HCT116 (cell line): ENCODE data around the gene TNRC18. TPM values are rescaled to one million over a fixed set of nuclear protein-coding genes. Genes with fewer than 3 reads are reported as not detected.

ENCODE experiments used
- ATAC-seq: fragments of 200-7000 bp; cut with Tn5 transposase; 2 replicates; pipeline ENCODE4 v1.9.1; 2020; ENCODE audit warnings: mild to moderate bottlenecking, moderate library complexity
- BruUV-seq: library from RNA; stranded (reverse); fragments of 400-500 nt; replicated peaks from 2 replicates; lab custom pipeline; 2021; lab: Mats Ljungman, UMichigan
- CTCF ChIA-PET: fragments of 300-600 bp; sonication (Branson Sonifier 250); formaldehyde crosslinking; loops from one replicate; lab custom pipeline; 2021; ENCODE audit warnings: antibody characterized with exemption; lab: Charles Lee
- POLR2A ChIA-PET: fragments of 300-600, 350-600 bp; sonication (Branson Sonifier 250); formaldehyde crosslinking; loops from one replicate; lab custom pipeline; 2021; ENCODE audit warnings: antibody characterized with exemption; lab: Charles Lee
- RAD21 ChIA-PET, 2 experiments: fragments of 300-600 bp; sonication (Branson Sonifier 250); formaldehyde crosslinking; loops; one replicate each; lab custom pipeline; 2023; ENCODE audit warnings: low total read pairs in 2 of 2; ENCODE audit not compliant: uncharacterized antibody in 2 of 2, unreplicated experiment in 2 of 2, low non-redundant PET in 1 of 2; lab: Charles Lee
- DNase-seq: peaks from one replicate; pipeline ENCODE4 v3.0.0-alpha.2; 2010; ENCODE audit warnings: low read depth, low spot score
- H2AFZ ChIP-seq: fragments of 200-600 bp; shearing (Covaris generic), sonication (generic); 2 replicates; pipeline ENCODE4 v1.6.1; 2017; ENCODE audit warnings: low read depth, mixed run types, mixed read lengths, antibody characterized with exemption, low read length; ENCODE audit not compliant: poor library complexity, severe bottlenecking
- H3K27ac ChIP-seq: 2 replicates; pipeline ENCODE4 v1.5.1; 2012; ENCODE audit warnings: low read depth, low read length
- H3K27me3 ChIP-seq: fragments of 200-600 bp; sonication (generic); 2 replicates; pipeline ENCODE4 v1.6.1; 2016; ENCODE audit warnings: mixed run types, low read length, mixed read lengths; ENCODE audit not compliant: insufficient read depth
- H3K36me3 ChIP-seq, 2 experiments: fragments of 200-500 bp in 1 of 2; fragments of 200-600 bp in 1 of 2; sonication (Bioruptor generic) in 1 of 2; sonication (generic) in 1 of 2; 2 replicates each; pipeline versions ENCODE4 v1.5.1 to v1.6.1; 2014 to 2016; ENCODE audit warnings: low read length in 2 of 2, inconsistent platforms in 1 of 2, mixed read lengths in 1 of 2, mixed run types in 1 of 2; ENCODE audit not compliant: insufficient read depth in 2 of 2, control insufficient read depth in 1 of 2
- H3K4me1 ChIP-seq, 2 experiments: fragments of 200-600 bp in 1 of 2; sonication (generic) in 1 of 2; 2 replicates each; pipeline versions ENCODE4 v1.5.1 to v1.6.1; 2012 to 2017; ENCODE audit warnings: low read length in 2 of 2, inconsistent platforms in 1 of 2, mild to moderate bottlenecking in 1 of 2, mixed read lengths in 1 of 2, mixed run types in 1 of 2, moderate library complexity in 1 of 2; ENCODE audit not compliant: insufficient read depth in 2 of 2, control insufficient read depth in 1 of 2
- H3K4me2 ChIP-seq: fragments of 200-600 bp; sonication (generic); 2 replicates; pipeline ENCODE4 v1.6.1; 2017; ENCODE audit warnings: mixed run types, low read length, mixed read lengths
- H3K4me3 ChIP-seq, 2 experiments: fragments of 200-600 bp in 1 of 2; sonication (generic) in 1 of 2; replicated peaks in 1 of 2; 2 replicates each; pipeline ENCODE4 v1.5.1; 2011 to 2016; ENCODE audit warnings: low read length in 2 of 2, control low read depth in 1 of 2, low read depth in 1 of 2, mild to moderate bottlenecking in 1 of 2, mixed read lengths in 1 of 2, mixed run types in 1 of 2
- H3K79me2 ChIP-seq: fragments of 200-600 bp; sonication (generic); 2 replicates; pipeline ENCODE4 v1.6.1; 2017; ENCODE audit warnings: mild to moderate bottlenecking, mixed run types, low read length, moderate library complexity, mixed read lengths; ENCODE audit not compliant: insufficient read depth
- H3K9ac ChIP-seq: fragments of 200-600 bp; sonication (generic); 2 replicates; pipeline ENCODE4 v1.6.1; 2016; ENCODE audit warnings: low read length, mixed read lengths
- H3K9me2 ChIP-seq: fragments of 200-600 bp; sonication (generic), shearing (Covaris generic); 2 replicates; pipeline ENCODE4 v1.6.1; 2017; ENCODE audit warnings: mixed run types, mild to moderate bottlenecking, moderate library complexity; ENCODE audit not compliant: insufficient read depth
- H3K9me3 ChIP-seq, 2 experiments: fragments of 200-500 bp in 1 of 2; fragments of 200-600 bp in 1 of 2; sonication (Bioruptor generic) in 1 of 2; sonication (generic) in 1 of 2; 2 replicates each; pipeline ENCODE4 v1.6.1; 2014 to 2017; ENCODE audit warnings: low read length in 2 of 2, mixed read lengths in 2 of 2, inconsistent platforms in 1 of 2, low read depth in 1 of 2, mild to moderate bottlenecking in 1 of 2, mixed run types in 1 of 2, moderate library complexity in 1 of 2; ENCODE audit not compliant: control insufficient read depth in 1 of 2, insufficient read depth in 1 of 2
- H4K20me1 ChIP-seq: fragments of 200-600 bp; sonication (generic), shearing (Covaris generic); 2 replicates; pipeline ENCODE4 v1.6.1; 2017; ENCODE audit warnings: mixed run types, mild to moderate bottlenecking, moderate library complexity; ENCODE audit not compliant: insufficient read depth
- ATF3 ChIP-seq: IDR thresholded peaks from 2 replicates; pipeline ENCODE4 v1.6.1; 2012
- CBX3 ChIP-seq: IDR thresholded peaks from 2 replicates; pipeline ENCODE4 v1.6.1; 2012; ENCODE audit warnings: low read depth
- EGR1 ChIP-seq: IDR thresholded peaks from 2 replicates; pipeline ENCODE4 v1.6.1; 2012; ENCODE audit warnings: low read depth
- ELF1 ChIP-seq: IDR thresholded peaks from 2 replicates; pipeline ENCODE4 v1.6.1; 2012; ENCODE audit warnings: low read depth, borderline replicate concordance
- EZH2 ChIP-seq: fragments of 200-600 bp; sonication (generic); IDR thresholded peaks from 2 replicates; pipeline ENCODE4 v1.6.1; 2017; ENCODE audit warnings: antibody characterized with exemption, mixed run types
- EZH2phosphoT487 ChIP-seq: fragments of 200-600 bp; IDR thresholded peaks from 2 replicates; pipeline ENCODE4 v1.6.1; 2018; ENCODE audit warnings: antibody characterized with exemption, borderline replicate concordance
- FOSL1 ChIP-seq: IDR thresholded peaks from 2 replicates; pipeline ENCODE4 v1.6.1; 2012; ENCODE audit warnings: low read depth
- JUND ChIP-seq: IDR thresholded peaks from 2 replicates; pipeline ENCODE4 v1.6.1; 2012
- POLR2A ChIP-seq: IDR thresholded peaks from 2 replicates; pipeline ENCODE4 v1.7.0; 2011; ENCODE audit warnings: borderline replicate concordance; ENCODE audit not compliant: insufficient read depth, insufficient read length; ENCODE audit errors: extremely low read depth
- POLR2AphosphoS5 ChIP-seq: IDR thresholded peaks from 2 replicates; pipeline ENCODE4 v1.6.1; 2011; ENCODE audit warnings: mild to moderate bottlenecking, low read depth, low read length, moderate library complexity
- RAD21 ChIP-seq: IDR thresholded peaks from 2 replicates; pipeline ENCODE4 v1.6.1; 2012; ENCODE audit warnings: low read depth, mild to moderate bottlenecking
- SIN3A ChIP-seq: IDR thresholded peaks from 2 replicates; pipeline ENCODE4 v1.6.1; 2012; ENCODE audit warnings: low read depth
- SP1 ChIP-seq: IDR thresholded peaks from 2 replicates; pipeline ENCODE4 v1.6.1; 2012; ENCODE audit warnings: low read depth
- TCF7L2 ChIP-seq: IDR thresholded peaks from 2 replicates; pipeline ENCODE4 v1.7.0; 2011; ENCODE audit warnings: borderline replicate concordance, inconsistent platforms; ENCODE audit not compliant: insufficient read depth, insufficient read length; ENCODE audit errors: extremely low read depth
- ZFX ChIP-seq: fragments of 450-650 bp; IDR thresholded peaks from 2 replicates; pipeline ENCODE4 v1.6.1; 2017
- intact Hi-C: fragments of 100-400 bp; cut with micrococcal nuclease; formaldehyde crosslinking; loops from 2 replicates; pipeline ENCODE4 v1.10.0; 2022
- total RNA-seq: library from RNA; stranded (reverse); gene quantifications from one replicate; pipeline ENCODE4 v1.2.1, GENCODE V29; 2021; ENCODE audit not compliant: unreplicated experiment
- TF ChIP-seq, protein P1 (sequence below): IDR thresholded peaks from 2 replicates; pipeline ENCODE4 v1.6.1; 2011; ENCODE audit warnings: mild to moderate bottlenecking, low read length, moderate library complexity; ENCODE audit not compliant: insufficient replicate concordance; ENCODE audit errors: extremely low read depth
- TF ChIP-seq, protein P2 (sequence below): IDR thresholded peaks from 2 replicates; pipeline ENCODE4 v1.6.1; 2012; ENCODE audit warnings: low read depth

Gene TNRC18
- total RNA-seq, 1 experiment from 2014 or later: 101 TPM

GRCh38 chr7:5470816-5471215 lies 47.2 kb upstream of the TNRC18 start:
- H2AFZ ChIP-seq: no peak overlapping the region
- no peak overlapping the region for H3K9ac ChIP-seq
- no peak overlapping the region for H3K4me3 ChIP-seq
- CTCF ChIA-PET: interaction anchor here (0.6 kb wide), 1 partner anchor 231 kb away, joined by 3 read pairs; no protein-coding TSS in a partner anchor
- RAD21 ChIA-PET: no interaction called here
- no peak overlapping the region for H3K27ac ChIP-seq
- ATAC-seq (no peak), DNase-seq (no peak)
- POLR2A ChIA-PET: no interaction called here
- no TSS peak for BruUV-seq
- H3K4me1 ChIP-seq: no peaks in the 10 kb centered on the region
- H4K20me1 ChIP-seq: no peaks in the 10 kb centered on the region
- no peaks in the 10 kb centered on the region for H3K27me3 ChIP-seq
- intact Hi-C loops: no loop called here
- no peaks in the 10 kb centered on the region for H3K9me2 ChIP-seq
- H3K36me3 ChIP-seq: no peaks in the 10 kb centered on the region
- H3K9me3 ChIP-seq: peaks cover 0 to 4% of the 10 kb centered on the region in 2 experiments; a peak in 1 of 4 replicates
- no peak overlapping the region for H3K4me2 ChIP-seq
- H3K79me2 ChIP-seq: no peaks in the 10 kb centered on the region
- TF ChIP-seq SIN3A: no peak
- TF ChIP-seq, protein P1, sequence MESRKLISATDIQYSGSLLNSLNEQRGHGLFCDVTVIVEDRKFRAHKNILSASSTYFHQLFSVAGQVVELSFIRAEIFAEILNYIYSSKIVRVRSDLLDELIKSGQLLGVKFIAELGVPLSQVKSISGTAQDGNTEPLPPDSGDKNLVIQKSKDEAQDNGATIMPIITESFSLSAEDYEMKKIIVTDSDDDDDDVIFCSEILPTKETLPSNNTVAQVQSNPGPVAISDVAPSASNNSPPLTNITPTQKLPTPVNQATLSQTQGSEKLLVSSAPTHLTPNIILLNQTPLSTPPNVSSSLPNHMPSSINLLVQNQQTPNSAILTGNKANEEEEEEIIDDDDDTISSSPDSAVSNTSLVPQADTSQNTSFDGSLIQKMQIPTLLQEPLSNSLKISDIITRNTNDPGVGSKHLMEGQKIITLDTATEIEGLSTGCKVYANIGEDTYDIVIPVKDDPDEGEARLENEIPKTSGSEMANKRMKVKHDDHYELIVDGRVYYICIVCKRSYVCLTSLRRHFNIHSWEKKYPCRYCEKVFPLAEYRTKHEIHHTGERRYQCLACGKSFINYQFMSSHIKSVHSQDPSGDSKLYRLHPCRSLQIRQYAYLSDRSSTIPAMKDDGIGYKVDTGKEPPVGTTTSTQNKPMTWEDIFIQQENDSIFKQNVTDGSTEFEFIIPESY: no peak
- TF ChIP-seq POLR2AphosphoS5: no peak
- TF ChIP-seq SP1: no peak
- TF ChIP-seq EGR1: no peak
- TF ChIP-seq JUND: no peak
- TF ChIP-seq FOSL1: no peak
- no peak for TF ChIP-seq CBX3
- no peak for TF ChIP-seq EZH2
- TF ChIP-seq ELF1: no peak
- no peak for TF ChIP-seq POLR2A
- no peak for TF ChIP-seq RAD21
- TF ChIP-seq ZFX: no peak
- TF ChIP-seq EZH2phosphoT487: no peak
- TF ChIP-seq ATF3: no peak
- no peak for TF ChIP-seq TCF7L2
- TF ChIP-seq, protein P2, sequence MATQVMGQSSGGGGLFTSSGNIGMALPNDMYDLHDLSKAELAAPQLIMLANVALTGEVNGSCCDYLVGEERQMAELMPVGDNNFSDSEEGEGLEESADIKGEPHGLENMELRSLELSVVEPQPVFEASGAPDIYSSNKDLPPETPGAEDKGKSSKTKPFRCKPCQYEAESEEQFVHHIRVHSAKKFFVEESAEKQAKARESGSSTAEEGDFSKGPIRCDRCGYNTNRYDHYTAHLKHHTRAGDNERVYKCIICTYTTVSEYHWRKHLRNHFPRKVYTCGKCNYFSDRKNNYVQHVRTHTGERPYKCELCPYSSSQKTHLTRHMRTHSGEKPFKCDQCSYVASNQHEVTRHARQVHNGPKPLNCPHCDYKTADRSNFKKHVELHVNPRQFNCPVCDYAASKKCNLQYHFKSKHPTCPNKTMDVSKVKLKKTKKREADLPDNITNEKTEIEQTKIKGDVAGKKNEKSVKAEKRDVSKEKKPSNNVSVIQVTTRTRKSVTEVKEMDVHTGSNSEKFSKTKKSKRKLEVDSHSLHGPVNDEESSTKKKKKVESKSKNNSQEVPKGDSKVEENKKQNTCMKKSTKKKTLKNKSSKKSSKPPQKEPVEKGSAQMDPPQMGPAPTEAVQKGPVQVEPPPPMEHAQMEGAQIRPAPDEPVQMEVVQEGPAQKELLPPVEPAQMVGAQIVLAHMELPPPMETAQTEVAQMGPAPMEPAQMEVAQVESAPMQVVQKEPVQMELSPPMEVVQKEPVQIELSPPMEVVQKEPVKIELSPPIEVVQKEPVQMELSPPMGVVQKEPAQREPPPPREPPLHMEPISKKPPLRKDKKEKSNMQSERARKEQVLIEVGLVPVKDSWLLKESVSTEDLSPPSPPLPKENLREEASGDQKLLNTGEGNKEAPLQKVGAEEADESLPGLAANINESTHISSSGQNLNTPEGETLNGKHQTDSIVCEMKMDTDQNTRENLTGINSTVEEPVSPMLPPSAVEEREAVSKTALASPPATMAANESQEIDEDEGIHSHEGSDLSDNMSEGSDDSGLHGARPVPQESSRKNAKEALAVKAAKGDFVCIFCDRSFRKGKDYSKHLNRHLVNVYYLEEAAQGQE: no peak
